ENCODE measurements around the gene SPAG16. TPM values are rescaled to one million over a fixed set of nuclear protein-coding genes. Genes with fewer than 3 reads are reported as not detected.

SPAG16 gene
- total RNA-seq, 2 donors from 2014 or later, result 27.1 to 29.2 TPM

- DNase-seq (ENCODE audit: low spot score), result no peak
- H3K4me1 ChIP-seq (replicated peaks), result no peaks in the 10 kb centered on the region
- intact Hi-C loops (cut with DNase I), result no loop called here
- no peaks in the 10 kb centered on the region for H3K27me3 ChIP-seq (replicated peaks; ENCODE audit: insufficient read depth)
- TF ChIP-seq POLR2AphosphoS5 (IDR thresholded peaks at IDR 0.05) (no peak), POLR2A (IDR thresholded peaks at IDR 0.05) (no peak)
- TF ChIP-seq, protein P1, sequence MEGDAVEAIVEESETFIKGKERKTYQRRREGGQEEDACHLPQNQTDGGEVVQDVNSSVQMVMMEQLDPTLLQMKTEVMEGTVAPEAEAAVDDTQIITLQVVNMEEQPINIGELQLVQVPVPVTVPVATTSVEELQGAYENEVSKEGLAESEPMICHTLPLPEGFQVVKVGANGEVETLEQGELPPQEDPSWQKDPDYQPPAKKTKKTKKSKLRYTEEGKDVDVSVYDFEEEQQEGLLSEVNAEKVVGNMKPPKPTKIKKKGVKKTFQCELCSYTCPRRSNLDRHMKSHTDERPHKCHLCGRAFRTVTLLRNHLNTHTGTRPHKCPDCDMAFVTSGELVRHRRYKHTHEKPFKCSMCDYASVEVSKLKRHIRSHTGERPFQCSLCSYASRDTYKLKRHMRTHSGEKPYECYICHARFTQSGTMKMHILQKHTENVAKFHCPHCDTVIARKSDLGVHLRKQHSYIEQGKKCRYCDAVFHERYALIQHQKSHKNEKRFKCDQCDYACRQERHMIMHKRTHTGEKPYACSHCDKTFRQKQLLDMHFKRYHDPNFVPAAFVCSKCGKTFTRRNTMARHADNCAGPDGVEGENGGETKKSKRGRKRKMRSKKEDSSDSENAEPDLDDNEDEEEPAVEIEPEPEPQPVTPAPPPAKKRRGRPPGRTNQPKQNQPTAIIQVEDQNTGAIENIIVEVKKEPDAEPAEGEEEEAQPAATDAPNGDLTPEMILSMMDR (IDR thresholded peaks at IDR 0.05), result no peak
- H3K4me3 ChIP-seq, result no peak overlapping the region
- H3K9me3 ChIP-seq, result no peaks in the 10 kb centered on the region
- 50% methylated on average over 6 of the region's 6 CpGs for WGBS
- H3K27ac ChIP-seq, result no peak overlapping the region
- H3K36me3 ChIP-seq, result no peaks in the 10 kb centered on the region
Observed at GRCh38 chr2:213751446-213751845, 467.2 kb downstream of the SPAG16 start.

- DNase-seq (ENCODE audit: low spot score), result no peak
- Histone ChIP-seq H3K36me3 (no peaks in the 10 kb centered on the region), H3K27ac (no peak overlapping the region), H3K4me1 (replicated peaks) (no peaks in the 10 kb centered on the region), H3K27me3 (replicated peaks; ENCODE audit: insufficient read depth) (no peaks in the 10 kb centered on the region), H3K9me3 (no peaks in the 10 kb centered on the region), H3K4me3 (no peak overlapping the region)
- TF ChIP-seq, protein P1 (IDR thresholded peaks at IDR 0.05), result no peak
- TF ChIP-seq POLR2AphosphoS5 (IDR thresholded peaks at IDR 0.05) (no peak), POLR2A (IDR thresholded peaks at IDR 0.05) (no peak)
- intact Hi-C loops (cut with DNase I), result no loop called here
- WGBS, result 84% methylated on average over 2 of the region's 2 CpGs
Observed at GRCh38 chr2:213752575-213752974, 468.3 kb downstream of the SPAG16 start.

- DNase-seq (ENCODE audit: low spot score), result no peak
- Histone ChIP-seq H3K27ac (no peak overlapping the region), H3K36me3 (no peaks in the 10 kb centered on the region), H3K27me3 (replicated peaks; ENCODE audit: insufficient read depth) (no peaks in the 10 kb centered on the region), H3K9me3 (no peaks in the 10 kb centered on the region), H3K4me3 (no peak overlapping the region), H3K4me1 (replicated peaks) (no peaks in the 10 kb centered on the region)
- intact Hi-C loops (cut with DNase I), result no loop called here
- 94% methylated on average over 3 of the region's 3 CpGs for WGBS
- TF ChIP-seq POLR2AphosphoS5 (IDR thresholded peaks at IDR 0.05), result no peak
- TF ChIP-seq, protein P1 (IDR thresholded peaks at IDR 0.05), result no peak
- no peak for TF ChIP-seq POLR2A (IDR thresholded peaks at IDR 0.05)
Observed at GRCh38 chr2:213757525-213757924, 473.3 kb downstream of the SPAG16 start.

GRCh38 chr2:213763354-213763753, 479.1 kb downstream of the SPAG16 start:
- intact Hi-C loops (cut with DNase I), result no loop called here
- Histone ChIP-seq H3K4me1 (replicated peaks) (no peaks in the 10 kb centered on the region), H3K27me3 (replicated peaks; ENCODE audit: insufficient read depth) (no peaks in the 10 kb centered on the region), H3K36me3 (no peaks in the 10 kb centered on the region), H3K27ac (no peak overlapping the region), H3K9me3 (no peaks in the 10 kb centered on the region), H3K4me3 (no peak overlapping the region)
- DNase-seq (ENCODE audit: low spot score), result no peak
- TF ChIP-seq POLR2AphosphoS5 (IDR thresholded peaks at IDR 0.05) (no peak), POLR2A (IDR thresholded peaks at IDR 0.05) (no peak)
- TF ChIP-seq, protein P1 (IDR thresholded peaks at IDR 0.05), result no peak
- WGBS, result 14% methylated on average over 1 of the region's 1 CpG

GRCh38 chr2:213763963-213764362, 479.7 kb downstream of the SPAG16 start:
- Histone ChIP-seq H3K36me3 (no peaks in the 10 kb centered on the region), H3K4me3 (no peak overlapping the region), H3K27me3 (replicated peaks; ENCODE audit: insufficient read depth) (no peaks in the 10 kb centered on the region), H3K9me3 (no peaks in the 10 kb centered on the region), H3K27ac (no peak overlapping the region), H3K4me1 (replicated peaks) (no peaks in the 10 kb centered on the region)
- intact Hi-C loops (cut with DNase I), result no loop called here
- WGBS, result 46% methylated on average over 1 of the region's 1 CpG
- TF ChIP-seq POLR2AphosphoS5 (IDR thresholded peaks at IDR 0.05) (no peak), POLR2A (IDR thresholded peaks at IDR 0.05) (no peak)
- TF ChIP-seq, protein P1 (IDR thresholded peaks at IDR 0.05), result no peak
- DNase-seq (ENCODE audit: low spot score), result no peak

Data from prostate gland (tissue), 2 donors.